ENCODE results near the gene ERCC8. TPM values are rescaled to one million over a fixed set of nuclear protein-coding genes. Genes with fewer than 3 reads are reported as not detected.
"Not testable (repeated sequence)": the region's sequence is repeated elsewhere in the genome, so short reads cannot be mapped to it uniquely, and the experiment has no call there.

The ERCC8 gene
- total and polyA plus RNA-seq, 12 donors = 3.7 to 23.3 (median 9.7) TPM

DNA sequence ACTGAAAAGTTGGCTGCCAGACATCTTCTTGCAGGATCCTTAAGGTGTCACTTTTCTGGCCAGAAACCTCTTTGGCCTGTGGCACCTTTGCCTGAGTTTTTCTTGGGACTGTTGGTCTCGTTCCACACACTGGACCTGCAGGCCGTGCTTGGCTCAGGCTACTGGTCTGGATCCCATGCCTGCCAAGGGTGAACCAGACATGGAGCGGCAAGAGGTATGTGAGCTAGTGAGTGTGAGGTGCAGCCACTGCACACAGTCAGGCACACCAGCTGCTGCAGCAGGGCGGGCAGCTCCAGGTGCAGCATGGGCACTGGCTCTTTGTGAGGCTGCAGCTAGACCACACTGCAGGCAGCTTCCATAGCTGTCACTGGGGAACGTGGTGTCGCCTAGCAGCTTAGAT is 48.0 kb upstream of the ERCC8 start:
- DNase-seq = no peak
- no peak overlapping the region for H3K27ac ChIP-seq
- no peaks in the 10 kb centered on the region for H3K9me3 ChIP-seq (replicated peaks in 1 of 3)
- no peaks in the 10 kb centered on the region for H3K27me3 ChIP-seq
- intact Hi-C loops (cut with DNase I) = no loop called here
- WGBS, 4 donors = 96 to 100% (median 98%) methylated on average over 3 to 6 of the region's 6 CpGs
- H3K36me3 ChIP-seq (replicated peaks in 1 of 2) = no peaks in the 10 kb centered on the region
- H3K4me1 ChIP-seq (replicated peaks in 1 of 2) = no peaks in the 10 kb centered on the region
- no peak overlapping the region for H3K4me3 ChIP-seq
- TF ChIP-seq POLR2A (IDR thresholded peaks at IDR 0.05) = no peak
- TF ChIP-seq, protein P1, sequence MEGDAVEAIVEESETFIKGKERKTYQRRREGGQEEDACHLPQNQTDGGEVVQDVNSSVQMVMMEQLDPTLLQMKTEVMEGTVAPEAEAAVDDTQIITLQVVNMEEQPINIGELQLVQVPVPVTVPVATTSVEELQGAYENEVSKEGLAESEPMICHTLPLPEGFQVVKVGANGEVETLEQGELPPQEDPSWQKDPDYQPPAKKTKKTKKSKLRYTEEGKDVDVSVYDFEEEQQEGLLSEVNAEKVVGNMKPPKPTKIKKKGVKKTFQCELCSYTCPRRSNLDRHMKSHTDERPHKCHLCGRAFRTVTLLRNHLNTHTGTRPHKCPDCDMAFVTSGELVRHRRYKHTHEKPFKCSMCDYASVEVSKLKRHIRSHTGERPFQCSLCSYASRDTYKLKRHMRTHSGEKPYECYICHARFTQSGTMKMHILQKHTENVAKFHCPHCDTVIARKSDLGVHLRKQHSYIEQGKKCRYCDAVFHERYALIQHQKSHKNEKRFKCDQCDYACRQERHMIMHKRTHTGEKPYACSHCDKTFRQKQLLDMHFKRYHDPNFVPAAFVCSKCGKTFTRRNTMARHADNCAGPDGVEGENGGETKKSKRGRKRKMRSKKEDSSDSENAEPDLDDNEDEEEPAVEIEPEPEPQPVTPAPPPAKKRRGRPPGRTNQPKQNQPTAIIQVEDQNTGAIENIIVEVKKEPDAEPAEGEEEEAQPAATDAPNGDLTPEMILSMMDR (IDR thresholded peaks at IDR 0.05) = no peak

DNA sequence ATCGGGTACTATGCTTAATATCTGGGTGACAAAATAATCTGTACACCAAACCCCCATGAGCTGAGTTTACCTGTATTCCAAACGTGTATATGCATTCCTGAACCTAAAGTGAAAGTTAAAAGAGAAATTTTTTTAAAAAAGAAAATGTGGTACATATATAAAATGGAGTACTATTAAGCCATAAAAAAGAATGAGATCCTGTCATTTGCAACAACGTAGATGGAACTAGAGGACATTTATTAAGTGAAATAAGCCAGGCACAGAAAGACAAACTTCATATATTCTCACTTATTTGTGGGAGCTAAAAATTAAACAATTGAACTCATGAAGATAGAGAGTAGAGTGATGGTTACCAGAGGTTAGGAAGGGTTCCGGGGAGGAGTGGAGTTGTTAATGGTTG is 44.9 kb upstream of the ERCC8 start:
- Histone ChIP-seq H3K4me1 (replicated peaks in 1 of 2) (no peaks in the 10 kb centered on the region), H3K36me3 (replicated peaks in 1 of 2) (no peaks in the 10 kb centered on the region), H3K27ac (no peak overlapping the region), H3K27me3 (no peaks in the 10 kb centered on the region), H3K9me3 (replicated peaks in 1 of 3) (no peaks in the 10 kb centered on the region), H3K4me3 (no peak overlapping the region)
- DNase-seq = no peak
- intact Hi-C loops (cut with DNase I) = no loop called here
- WGBS, 4 donors = 89 to 91% (median 90%) methylated on average over 4 of the region's 4 CpGs
- no peak for TF ChIP-seq POLR2A (IDR thresholded peaks at IDR 0.05)
- TF ChIP-seq, protein P1 (IDR thresholded peaks at IDR 0.05) = no peak

DNA sequence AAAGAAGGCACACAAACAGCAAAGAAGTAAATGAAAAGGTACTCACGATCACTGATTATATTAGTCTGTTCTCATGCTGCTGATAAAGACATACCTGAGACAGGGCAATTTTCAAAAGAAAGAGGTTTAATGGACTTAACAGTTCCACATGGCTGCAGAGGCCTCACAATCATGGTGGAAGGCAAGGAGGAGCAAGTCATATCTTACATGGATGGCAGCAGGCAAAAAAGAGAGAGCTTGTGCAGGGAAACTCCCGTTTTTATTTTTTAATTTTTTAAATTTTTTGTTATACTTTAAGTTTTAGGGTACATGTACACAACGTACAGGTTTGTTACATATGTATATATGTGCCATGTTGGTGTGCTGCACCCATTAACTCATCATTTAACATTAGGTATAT is 37.3 kb upstream of the ERCC8 start:
- WGBS, 4 donors = 94 to 99% (median 97%) methylated on average over 3 of the region's 3 CpGs
- DNase-seq; H3K27ac ChIP-seq; H3K4me3 ChIP-seq; H3K27me3 ChIP-seq; H3K4me1 ChIP-seq (replicated peaks in 1 of 2); intact Hi-C loops (cut with DNase I); H3K9me3 ChIP-seq (replicated peaks in 1 of 3); H3K36me3 ChIP-seq (replicated peaks in 1 of 2): not testable (repeated sequence)

DNA sequence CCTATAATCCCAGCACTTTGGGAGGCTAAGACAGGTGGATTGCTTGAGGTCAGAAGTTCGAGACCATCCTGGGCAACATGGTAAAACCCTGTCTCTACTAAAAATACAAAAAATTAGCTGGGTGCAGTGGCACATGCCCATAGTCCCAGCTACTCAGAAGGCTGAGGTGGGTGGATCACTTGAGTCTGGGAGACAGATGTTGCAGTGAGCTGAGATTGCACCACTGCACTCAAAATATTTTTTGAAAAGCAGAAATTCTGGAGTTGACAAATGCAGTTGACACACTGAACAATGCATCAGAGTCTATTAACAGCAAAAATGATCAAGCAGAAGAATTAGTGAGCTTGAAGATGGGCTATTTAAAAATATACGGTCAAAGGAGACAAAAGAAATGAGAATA is 35.6 kb upstream of the ERCC8 start:
- 96 to 98% (median 97%) methylated on average over 2 of the region's 2 CpGs for WGBS, 4 donors
- TF ChIP-seq, protein P1 (IDR thresholded peaks at IDR 0.05) = no peak
- no peak for TF ChIP-seq POLR2A (IDR thresholded peaks at IDR 0.05)
- Histone ChIP-seq H3K9me3 (replicated peaks in 1 of 3) (peaks cover 0 to 3% (median 0%) of the 10 kb centered on the region in 3 donors), H3K27ac (no peak overlapping the region), H3K27me3 (no peaks in the 10 kb centered on the region), H3K4me1 (replicated peaks in 1 of 2) (no peaks in the 10 kb centered on the region), H3K4me3 (no peak overlapping the region), H3K36me3 (replicated peaks in 1 of 2) (no peaks in the 10 kb centered on the region)
- intact Hi-C loops (cut with DNase I) = no loop called here
- no peak for DNase-seq

DNA sequence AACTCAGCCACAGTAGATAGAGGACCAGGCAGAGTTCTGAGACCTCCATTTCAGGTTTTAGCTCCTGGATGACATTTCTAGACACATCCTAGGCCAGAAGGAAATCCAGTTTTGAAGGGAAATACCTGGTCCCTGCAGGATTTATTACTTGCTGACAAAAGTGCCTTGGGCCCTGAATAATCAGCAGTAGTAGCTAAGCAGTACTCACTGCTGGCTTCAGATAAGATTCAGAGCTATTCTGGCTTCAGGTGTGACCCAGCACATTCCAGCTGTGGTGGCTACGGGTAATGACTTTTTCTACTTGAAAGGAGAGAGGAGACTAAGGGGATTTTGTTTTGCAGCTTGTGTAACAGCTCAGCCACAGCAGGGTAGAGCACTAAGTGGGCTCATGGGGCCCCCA is 34.1 kb upstream of the ERCC8 start:
- Histone ChIP-seq H3K27ac (no peak overlapping the region), H3K36me3 (replicated peaks in 1 of 2) (no peaks in the 10 kb centered on the region), H3K27me3 (no peaks in the 10 kb centered on the region), H3K4me3 (no peak overlapping the region), H3K9me3 (replicated peaks in 1 of 3) (peaks cover 0 to 3% (median 0%) of the 10 kb centered on the region in 3 donors), H3K4me1 (replicated peaks in 1 of 2) (no peaks in the 10 kb centered on the region)
- intact Hi-C loops (cut with DNase I) = no loop called here
- DNase-seq = no peak
- TF ChIP-seq POLR2A (IDR thresholded peaks at IDR 0.05) = no peak
- TF ChIP-seq, protein P1 (IDR thresholded peaks at IDR 0.05) = no peak
- WGBS, 4 donors = 86 to 96% (median 94%) methylated on average over 1 of the region's 1 CpG; no CpG with 5 or more reads in 1 of the 4 donors
